ENCODE measurements around the gene MAML3. TPM values are rescaled to one million over a fixed set of nuclear protein-coding genes. Genes with fewer than 3 reads are reported as not detected.

Gene MAML3
- total RNA-seq, 1 donor from 2014 or later: 8.0 TPM

GRCh38 chr4:140109737-140110136 lies 44.2 kb downstream of the MAML3 start:
- Mint-ChIP-seq H3K36me3 (ENCODE audit: unreplicated experiment) (no peaks in the 10 kb centered on the region), H3K9me3 (ENCODE audit: unreplicated experiment) (no peaks in the 10 kb centered on the region), H3K27me3 (ENCODE audit: unreplicated experiment) (no peaks in the 10 kb centered on the region), H3K4me1 (ENCODE audit: unreplicated experiment) (peaks cover 13% of the 10 kb centered on the region), H3K27ac (ENCODE audit: unreplicated experiment) (no peak overlapping the region), H3K4me3 (ENCODE audit: unreplicated experiment) (no peak overlapping the region)
- no peak for TF ChIP-seq CTCF (IDR thresholded peaks at IDR 0.05)
- no peak for DNase-seq (ENCODE audit: extremely low spot score, unreplicated experiment)

GRCh38 chr4:140109292-140109691 lies 44.7 kb downstream of the MAML3 start:
- TF ChIP-seq CTCF (IDR thresholded peaks at IDR 0.05): no peak
- Mint-ChIP-seq H3K27me3 (ENCODE audit: unreplicated experiment) (no peaks in the 10 kb centered on the region), H3K27ac (ENCODE audit: unreplicated experiment) (no peak overlapping the region), H3K9me3 (ENCODE audit: unreplicated experiment) (no peaks in the 10 kb centered on the region), H3K4me1 (ENCODE audit: unreplicated experiment) (peaks cover 13% of the 10 kb centered on the region), H3K36me3 (ENCODE audit: unreplicated experiment) (no peaks in the 10 kb centered on the region), H3K4me3 (ENCODE audit: unreplicated experiment) (no peak overlapping the region)
- DNase-seq (ENCODE audit: extremely low spot score, unreplicated experiment): no peak

GRCh38 chr4:140108713-140109230 lies 45.2 kb downstream of the MAML3 start:
- DNase-seq (ENCODE audit: extremely low spot score, unreplicated experiment): no peak
- no peak overlapping the region for H3K4me3 Mint-ChIP-seq (ENCODE audit: unreplicated experiment)
- H3K27ac Mint-ChIP-seq (ENCODE audit: unreplicated experiment): no peak overlapping the region
- no peaks in the 10 kb centered on the region for H3K36me3 Mint-ChIP-seq (ENCODE audit: unreplicated experiment)
- peaks cover 14% of the 10 kb centered on the region for H3K4me1 Mint-ChIP-seq (ENCODE audit: unreplicated experiment)
- no peaks in the 10 kb centered on the region for H3K9me3 Mint-ChIP-seq (ENCODE audit: unreplicated experiment)
- no peaks in the 10 kb centered on the region for H3K27me3 Mint-ChIP-seq (ENCODE audit: unreplicated experiment)
- TF ChIP-seq CTCF (IDR thresholded peaks at IDR 0.05): no peak

GRCh38 chr4:140108243-140108642 lies 45.7 kb downstream of the MAML3 start:
- H3K4me3 Mint-ChIP-seq (ENCODE audit: unreplicated experiment): no peak overlapping the region
- peaks cover 20% of the 10 kb centered on the region for H3K4me1 Mint-ChIP-seq (ENCODE audit: unreplicated experiment)
- DNase-seq (ENCODE audit: extremely low spot score, unreplicated experiment): no peak
- no peaks in the 10 kb centered on the region for H3K36me3 Mint-ChIP-seq (ENCODE audit: unreplicated experiment)
- H3K9me3 Mint-ChIP-seq (ENCODE audit: unreplicated experiment): no peaks in the 10 kb centered on the region
- H3K27me3 Mint-ChIP-seq (ENCODE audit: unreplicated experiment): no peaks in the 10 kb centered on the region
- no peak for TF ChIP-seq CTCF (IDR thresholded peaks at IDR 0.05)
- H3K27ac Mint-ChIP-seq (ENCODE audit: unreplicated experiment): no peak overlapping the region

- Mint-ChIP-seq H3K27ac (ENCODE audit: unreplicated experiment) (no peak overlapping the region), H3K27me3 (ENCODE audit: unreplicated experiment) (no peaks in the 10 kb centered on the region), H3K36me3 (ENCODE audit: unreplicated experiment) (no peaks in the 10 kb centered on the region), H3K9me3 (ENCODE audit: unreplicated experiment) (no peaks in the 10 kb centered on the region), H3K4me1 (ENCODE audit: unreplicated experiment) (peaks cover 14% of the 10 kb centered on the region), H3K4me3 (ENCODE audit: unreplicated experiment) (no peak overlapping the region)
- no peak for TF ChIP-seq CTCF (IDR thresholded peaks at IDR 0.05)
- no peak for DNase-seq (ENCODE audit: extremely low spot score, unreplicated experiment)
These were observed 47.6 kb downstream of the MAML3 start for GRCh38 chr4:140106289-140106844.
